Measurements from ENCODE around the gene MEIS2.
A peak's percentile ranks its signal among the peaks of the same experiment; 100 is the strongest.

Gene MEIS2

GRCh38 chr15:37112171-37112570 is 11.8 kb upstream of the MEIS2 start:
- peak; percentile 87 for FAIRE-seq
- TF ChIP-seq POLR2AphosphoS5 (IDR thresholded peaks at IDR 0.05; ENCODE audit: low read depth, low read length) = no peak
- no peak for TF ChIP-seq TAF1 (IDR thresholded peaks at IDR 0.05; ENCODE audit: borderline replicate concordance, low read depth, low read length)
- no peak for TF ChIP-seq POLR2A (IDR thresholded peaks at IDR 0.05; ENCODE audit: low read depth, low read length)
- no peak for DNase-seq (ENCODE audit: insufficient read length)

DNA sequence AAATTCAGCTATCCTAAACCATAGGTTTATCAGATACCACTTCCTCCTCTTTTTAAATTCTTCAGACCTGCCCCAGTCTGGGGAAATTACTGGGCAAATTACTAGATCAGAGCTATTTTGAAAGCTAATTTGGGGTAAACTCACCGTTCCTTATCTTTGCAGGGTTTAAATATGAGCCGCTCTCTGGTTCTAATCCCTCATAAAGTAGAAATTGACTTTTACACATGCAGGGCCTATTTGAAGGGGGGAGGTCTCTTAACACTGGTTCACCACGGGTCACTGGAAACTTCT is 11.0 kb upstream of the MEIS2 start:
- TF ChIP-seq POLR2AphosphoS5 (IDR thresholded peaks at IDR 0.05; ENCODE audit: low read depth, low read length) (no peak), POLR2A (IDR thresholded peaks at IDR 0.05; ENCODE audit: low read depth, low read length) (no peak), TAF1 (IDR thresholded peaks at IDR 0.05; ENCODE audit: borderline replicate concordance, low read depth, low read length) (no peak)
- FAIRE-seq (no peak), DNase-seq (ENCODE audit: insufficient read length) (no peak)

DNA sequence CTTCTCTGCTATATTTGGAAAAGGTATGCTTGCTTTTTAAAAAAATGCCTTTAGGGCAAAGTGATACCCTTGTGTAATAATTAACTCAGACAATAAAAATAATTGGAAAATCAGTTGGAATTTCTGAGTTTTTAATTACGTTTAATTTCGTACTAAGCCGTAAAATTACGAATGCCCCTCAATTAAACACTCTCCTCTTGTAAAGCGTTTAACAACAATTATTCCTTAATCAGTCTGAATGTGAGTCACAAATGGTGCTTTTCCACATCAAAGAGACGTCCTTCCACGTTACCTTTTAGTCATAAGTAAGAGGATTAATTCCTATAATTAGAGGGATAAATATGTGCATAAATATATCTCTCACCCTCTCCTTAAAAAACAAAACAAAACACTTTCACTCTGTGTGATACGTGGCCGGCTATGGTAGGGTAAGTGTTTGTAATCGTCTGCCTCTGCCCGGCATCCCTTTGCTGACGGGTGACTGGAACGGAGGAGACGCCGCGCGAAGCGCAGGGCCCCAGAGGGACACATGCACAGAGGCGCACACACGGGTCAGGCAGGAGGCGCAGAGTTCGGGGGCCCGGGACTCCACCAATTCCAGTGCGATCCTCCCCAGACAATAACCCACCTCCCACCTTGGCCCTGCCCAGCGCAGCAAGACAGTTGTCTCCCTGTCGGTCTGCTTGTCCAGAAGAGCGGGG is 9.7 kb upstream of the MEIS2 start:
- DNase-seq (ENCODE audit: insufficient read length) (no peak), FAIRE-seq (peak; percentile 38)

DNA sequence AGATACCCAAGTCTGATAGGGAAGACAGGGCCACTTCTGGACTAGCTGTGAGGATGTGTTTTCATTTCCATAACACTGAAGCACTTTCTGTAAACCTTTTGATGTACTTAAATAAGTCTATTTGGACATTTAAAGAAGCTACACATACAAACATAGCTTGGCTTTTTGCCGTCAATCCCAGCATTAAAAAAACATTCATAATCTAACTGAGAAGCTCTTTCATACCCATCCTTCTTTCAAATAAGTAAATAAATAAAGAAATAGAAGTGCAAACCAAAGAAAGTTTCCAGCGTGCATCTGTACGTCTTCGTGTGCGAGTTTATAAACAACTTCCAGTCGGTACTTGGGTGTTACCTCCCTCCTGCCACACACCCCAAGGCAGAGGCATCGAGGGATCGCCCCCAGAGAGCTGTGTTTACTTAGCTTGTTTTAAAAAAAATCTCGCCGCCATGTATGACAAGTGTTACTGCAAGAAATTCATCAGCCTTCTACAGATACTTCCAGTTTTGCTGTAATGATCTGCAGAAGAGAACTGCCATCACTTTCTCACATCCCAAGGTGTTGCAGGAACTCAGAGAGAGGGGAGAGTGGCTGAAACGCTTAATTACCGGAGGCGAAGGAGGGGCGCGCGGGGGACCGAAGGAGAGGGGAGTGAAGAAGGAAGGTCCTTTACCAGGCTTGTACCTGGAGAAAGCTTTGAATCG is 9.0 kb upstream of the MEIS2 start:
- DNase-seq (ENCODE audit: insufficient read length) (no peak), FAIRE-seq (no peak)
- TF ChIP-seq TAF1 (IDR thresholded peaks at IDR 0.05; ENCODE audit: borderline replicate concordance, low read depth, low read length) (no peak), POLR2A (IDR thresholded peaks at IDR 0.05; ENCODE audit: low read depth, low read length) (no peak), POLR2AphosphoS5 (IDR thresholded peaks at IDR 0.05; ENCODE audit: low read depth, low read length) (no peak)

More for the DNA sequence above, 9.7 kb upstream of the MEIS2 start:
- TF ChIP-seq POLR2A (IDR thresholded peaks at IDR 0.05; ENCODE audit: low read depth, low read length) = no peak
- no peak for TF ChIP-seq POLR2AphosphoS5 (IDR thresholded peaks at IDR 0.05; ENCODE audit: low read depth, low read length)
- no peak for TF ChIP-seq TAF1 (IDR thresholded peaks at IDR 0.05; ENCODE audit: borderline replicate concordance, low read depth, low read length)

DNA sequence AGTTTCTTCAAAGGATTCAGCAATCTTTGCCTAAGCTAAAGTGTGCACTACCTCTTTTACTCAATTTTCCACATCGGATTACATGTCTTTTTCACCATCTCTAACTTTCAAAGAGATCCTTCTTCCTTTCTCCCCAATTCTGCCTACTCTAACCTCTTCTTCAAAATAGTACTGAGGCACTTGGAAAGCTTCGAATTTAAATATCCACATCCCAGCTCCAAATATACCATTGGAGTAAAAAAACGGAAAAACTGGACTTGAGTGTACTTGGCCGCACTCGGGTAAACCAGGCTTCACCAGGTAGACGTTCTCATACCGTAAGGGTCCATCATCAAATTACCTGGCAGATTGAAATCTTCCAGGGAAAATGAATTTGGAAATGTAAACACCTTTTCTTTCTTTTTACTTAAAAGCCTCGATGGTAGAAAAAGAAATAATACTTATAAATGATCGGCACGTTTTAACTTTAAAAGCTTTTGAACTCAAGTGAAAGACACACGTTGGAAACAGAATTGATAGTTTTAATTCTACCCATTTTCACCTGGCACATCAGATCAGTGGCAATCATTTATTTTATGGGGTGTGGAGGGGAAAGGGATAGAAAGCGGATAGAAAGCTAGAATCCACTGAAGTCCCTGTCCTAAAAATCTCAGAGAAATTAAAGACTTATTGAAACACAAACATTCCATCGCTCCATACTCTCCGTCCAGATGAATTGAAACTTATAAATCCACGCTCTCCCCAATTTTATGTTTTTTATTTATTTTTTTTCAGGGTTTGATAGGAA is 8.2 kb upstream of the MEIS2 start:
- no peak for DNase-seq (ENCODE audit: insufficient read length)
- TF ChIP-seq TAF1 (IDR thresholded peaks at IDR 0.05; ENCODE audit: borderline replicate concordance, low read depth, low read length) = no peak
- no peak for TF ChIP-seq POLR2AphosphoS5 (IDR thresholded peaks at IDR 0.05; ENCODE audit: low read depth, low read length)
- no peak for TF ChIP-seq POLR2A (IDR thresholded peaks at IDR 0.05; ENCODE audit: low read depth, low read length)
- no peak for FAIRE-seq

DNA sequence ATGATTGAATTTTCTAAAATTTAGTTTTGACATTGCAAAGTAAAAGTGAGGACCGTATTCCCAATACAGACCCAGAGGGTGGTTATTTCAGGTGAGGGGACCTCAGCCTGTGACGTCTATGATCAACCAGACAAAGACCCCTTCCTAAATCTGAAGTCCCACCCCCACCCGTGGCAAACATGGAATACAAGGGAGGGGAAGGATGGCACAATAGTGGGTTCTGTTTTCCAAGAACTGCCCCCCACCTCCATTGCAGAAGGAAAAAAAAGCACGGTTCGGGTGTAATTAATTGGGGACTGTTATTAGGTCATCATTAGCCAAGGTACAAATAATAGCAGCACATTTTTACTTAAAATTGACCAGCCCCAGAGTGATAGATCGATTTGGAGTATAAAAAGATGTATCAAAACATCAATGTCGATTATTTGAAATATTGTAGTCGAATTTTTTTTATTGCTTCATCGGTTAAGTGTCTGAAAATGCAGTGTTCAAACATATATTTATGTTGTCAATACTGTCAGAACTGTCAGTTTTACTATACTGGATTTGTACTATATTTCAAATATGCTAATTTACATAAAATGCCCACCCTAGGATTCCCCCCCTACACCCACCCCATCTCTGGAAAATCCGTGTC is 7.5 kb upstream of the MEIS2 start:
- DNase-seq (ENCODE audit: insufficient read length) (no peak), FAIRE-seq (peak; percentile 48)
- TF ChIP-seq POLR2A (IDR thresholded peaks at IDR 0.05; ENCODE audit: low read depth, low read length) (no peak), TAF1 (IDR thresholded peaks at IDR 0.05; ENCODE audit: borderline replicate concordance, low read depth, low read length) (no peak), POLR2AphosphoS5 (IDR thresholded peaks at IDR 0.05; ENCODE audit: low read depth, low read length) (no peak)

- FAIRE-seq (no peak), DNase-seq (ENCODE audit: insufficient read length) (no peak)
- TF ChIP-seq POLR2AphosphoS5 (IDR thresholded peaks at IDR 0.05; ENCODE audit: low read depth, low read length) (no peak), POLR2A (IDR thresholded peaks at IDR 0.05; ENCODE audit: low read depth, low read length) (no peak), TAF1 (IDR thresholded peaks at IDR 0.05; ENCODE audit: borderline replicate concordance, low read depth, low read length) (no peak)
Observed at GRCh38 chr15:37107071-37107743, 6.9 kb upstream of the MEIS2 start.

DNA sequence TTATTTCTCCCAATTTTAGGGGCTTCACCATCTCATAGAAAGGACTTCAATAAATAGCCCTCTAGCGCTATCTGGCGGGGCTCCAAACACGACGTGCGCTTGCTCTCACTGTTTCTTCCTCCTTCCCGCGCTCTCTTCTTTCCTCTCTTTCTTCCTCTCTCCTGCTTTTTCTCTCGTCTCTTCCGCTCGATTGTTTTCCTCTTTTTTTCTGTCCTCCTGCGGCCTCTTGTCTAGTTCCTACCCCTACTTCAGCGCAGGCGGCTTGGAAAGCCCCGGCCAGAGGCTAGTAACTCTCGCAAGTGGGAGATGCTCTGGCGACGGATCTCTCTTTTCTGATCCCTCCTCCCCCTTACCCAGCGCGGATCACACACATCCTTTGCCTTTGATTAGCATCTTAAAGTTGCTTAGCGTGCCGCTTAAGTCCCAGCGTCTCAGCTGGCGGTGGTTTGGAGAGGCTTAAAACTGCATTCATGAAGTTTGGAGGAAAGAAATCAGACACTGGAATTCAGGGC is 6.2 kb upstream of the MEIS2 start:
- TF ChIP-seq POLR2AphosphoS5 (IDR thresholded peaks at IDR 0.05; ENCODE audit: low read depth, low read length) = no peak
- no peak for TF ChIP-seq POLR2A (IDR thresholded peaks at IDR 0.05; ENCODE audit: low read depth, low read length)
- TF ChIP-seq TAF1 (IDR thresholded peaks at IDR 0.05; ENCODE audit: borderline replicate concordance, low read depth, low read length) = no peak
- DNase-seq (ENCODE audit: insufficient read length) (no peak), FAIRE-seq (peak; percentile 65)

DNA sequence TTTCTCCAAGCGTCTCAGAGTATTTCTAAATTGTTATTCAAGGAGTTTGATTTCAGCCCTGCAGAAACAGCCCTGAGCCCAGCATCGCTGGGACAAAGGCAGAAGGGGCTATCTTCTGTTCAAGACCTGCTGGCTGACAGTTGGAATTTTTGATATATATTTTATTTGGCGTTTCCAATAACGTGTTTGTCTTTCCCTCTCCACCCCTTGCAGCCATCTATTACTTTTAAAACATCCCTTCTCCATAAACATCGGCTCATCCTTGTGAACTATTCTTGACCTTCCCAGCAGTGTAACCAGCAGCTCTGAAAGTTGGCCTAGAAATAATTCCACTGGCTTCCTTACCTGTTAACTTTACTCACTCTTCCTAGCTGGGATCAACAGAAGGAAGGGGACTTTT is 5.5 kb upstream of the MEIS2 start:
- FAIRE-seq = no peak
- no peak for TF ChIP-seq POLR2A (IDR thresholded peaks at IDR 0.05; ENCODE audit: low read depth, low read length)
- TF ChIP-seq POLR2AphosphoS5 (IDR thresholded peaks at IDR 0.05; ENCODE audit: low read depth, low read length) = no peak
- TF ChIP-seq TAF1 (IDR thresholded peaks at IDR 0.05; ENCODE audit: borderline replicate concordance, low read depth, low read length) = no peak

DNA sequence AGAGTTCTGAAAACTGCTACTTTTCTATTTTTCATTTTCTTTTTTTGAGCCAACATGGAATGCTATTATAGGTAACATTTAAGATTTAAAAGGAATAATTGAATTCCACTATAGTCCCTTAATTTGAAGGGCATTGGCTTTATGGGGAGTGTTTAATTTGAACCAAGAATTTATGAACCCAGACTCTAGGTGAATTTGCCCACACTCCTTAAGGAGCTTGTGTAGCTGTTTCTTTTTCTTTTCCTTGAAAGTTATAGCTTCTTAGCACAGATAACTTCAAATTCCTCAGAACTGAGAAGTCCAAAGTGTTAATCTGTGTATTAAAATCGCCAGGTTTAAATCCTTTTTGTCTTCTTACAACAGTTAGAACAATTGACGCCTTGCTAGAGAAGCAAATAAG is 4.7 kb upstream of the MEIS2 start:
- TF ChIP-seq POLR2A (IDR thresholded peaks at IDR 0.05; ENCODE audit: low read depth, low read length) = no peak
- TF ChIP-seq POLR2AphosphoS5 (IDR thresholded peaks at IDR 0.05; ENCODE audit: low read depth, low read length) = no peak
- TF ChIP-seq TAF1 (IDR thresholded peaks at IDR 0.05; ENCODE audit: borderline replicate concordance, low read depth, low read length) = no peak
- no peak for DNase-seq (ENCODE audit: insufficient read length)
- FAIRE-seq = no peak

More for the DNA sequence above, 5.5 kb upstream of the MEIS2 start:
- no peak for DNase-seq (ENCODE audit: insufficient read length)

Measured in GM12892 (cell line).